ENCODE data around the gene CCDC17.

CCDC17 gene

DNA sequence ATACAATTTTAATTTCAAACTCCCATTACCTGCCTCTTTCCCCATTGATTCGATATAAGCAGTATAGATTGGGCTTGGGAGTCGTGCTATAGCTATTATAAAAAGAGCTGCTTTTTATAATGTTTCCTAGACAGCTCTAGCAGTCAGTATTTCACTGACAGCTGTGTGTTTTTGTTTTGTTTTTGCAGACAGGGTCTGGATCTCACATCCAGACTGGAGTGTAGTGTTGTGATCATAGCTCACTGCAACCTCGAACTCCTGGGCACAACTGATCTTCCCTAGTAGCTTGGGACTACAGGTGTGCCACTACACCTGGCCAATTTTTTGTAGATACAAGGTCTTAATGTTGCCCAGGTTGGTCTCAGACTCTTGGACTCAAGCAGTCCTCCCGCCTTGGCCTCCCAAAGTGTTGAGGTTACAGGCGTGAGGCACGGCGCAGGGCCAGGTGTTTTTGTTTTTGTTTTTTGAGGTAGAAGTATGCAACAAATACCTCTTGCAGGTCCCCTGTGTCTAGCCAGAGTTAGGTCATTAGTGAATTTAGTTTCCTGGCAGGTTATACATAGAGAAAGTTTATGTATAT, 38.3 kb downstream of the CCDC17 start:
- no peak for DNase-seq
- intact Hi-C loops (cut with DNase I), result no loop called here

DNA sequence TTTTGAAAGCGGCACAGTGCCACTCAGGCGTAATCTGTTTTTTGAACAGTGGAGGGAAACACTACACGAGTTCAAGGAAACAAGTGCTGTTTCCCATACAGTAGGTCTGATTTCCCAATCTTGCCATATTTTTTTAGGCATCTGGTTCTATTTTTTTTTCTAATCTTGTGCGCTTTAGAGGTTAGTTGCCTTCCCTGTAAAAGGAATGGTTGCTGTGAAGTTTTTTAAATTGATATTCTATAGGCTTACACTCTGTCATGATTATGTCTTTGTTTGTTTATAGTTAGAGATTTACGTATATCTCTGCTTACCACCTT, 38.8 kb downstream of the CCDC17 start:
- intact Hi-C loops (cut with DNase I), result no loop called here
- no peak for DNase-seq

DNA sequence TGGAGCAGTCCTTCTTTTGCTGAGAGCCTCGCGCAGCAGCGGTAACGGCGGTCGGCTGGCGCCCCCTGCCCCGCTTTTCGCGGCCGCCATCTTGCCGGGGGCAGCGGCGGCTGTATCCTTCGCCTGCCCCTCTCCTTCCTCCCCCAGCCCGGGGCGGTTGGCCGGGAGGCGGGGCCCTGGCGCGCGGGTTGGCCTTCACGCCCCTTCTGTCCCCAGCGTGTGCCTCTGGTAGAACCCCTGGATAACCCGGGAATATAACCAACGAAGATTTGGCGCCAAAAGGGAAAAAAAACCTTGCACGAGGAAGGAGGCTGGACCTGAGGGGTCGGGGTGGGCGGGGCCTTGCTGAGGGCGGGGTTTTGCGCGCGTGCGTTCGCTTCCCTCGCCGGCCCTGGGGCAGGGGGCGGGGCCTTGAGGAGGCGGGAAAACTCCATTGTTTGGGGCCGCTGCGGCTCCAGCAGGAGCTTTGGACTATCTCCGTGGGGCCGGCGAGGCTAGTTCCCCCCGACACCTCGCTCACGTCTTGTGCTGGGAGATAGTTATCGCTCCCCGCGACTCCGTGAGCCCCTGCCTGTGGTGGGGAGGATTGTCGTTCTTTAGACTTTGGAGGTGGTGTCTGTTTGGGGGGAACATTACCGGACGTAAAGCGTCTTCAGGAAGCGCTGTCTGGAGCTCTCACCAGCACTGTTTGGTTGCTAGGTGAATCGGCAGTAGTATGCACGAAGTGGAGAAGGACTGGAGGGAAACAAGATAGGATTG, 39.3 kb downstream of the CCDC17 start:
- DNase-seq, result peak; percentile 74 to 95 (median 90)
- intact Hi-C loops (cut with DNase I), result loop anchor here (5.0 kb wide), 1 partner anchor 103 kb away; the partner anchor contains the start of genes GPBP1L1 and TMEM69

DNA sequence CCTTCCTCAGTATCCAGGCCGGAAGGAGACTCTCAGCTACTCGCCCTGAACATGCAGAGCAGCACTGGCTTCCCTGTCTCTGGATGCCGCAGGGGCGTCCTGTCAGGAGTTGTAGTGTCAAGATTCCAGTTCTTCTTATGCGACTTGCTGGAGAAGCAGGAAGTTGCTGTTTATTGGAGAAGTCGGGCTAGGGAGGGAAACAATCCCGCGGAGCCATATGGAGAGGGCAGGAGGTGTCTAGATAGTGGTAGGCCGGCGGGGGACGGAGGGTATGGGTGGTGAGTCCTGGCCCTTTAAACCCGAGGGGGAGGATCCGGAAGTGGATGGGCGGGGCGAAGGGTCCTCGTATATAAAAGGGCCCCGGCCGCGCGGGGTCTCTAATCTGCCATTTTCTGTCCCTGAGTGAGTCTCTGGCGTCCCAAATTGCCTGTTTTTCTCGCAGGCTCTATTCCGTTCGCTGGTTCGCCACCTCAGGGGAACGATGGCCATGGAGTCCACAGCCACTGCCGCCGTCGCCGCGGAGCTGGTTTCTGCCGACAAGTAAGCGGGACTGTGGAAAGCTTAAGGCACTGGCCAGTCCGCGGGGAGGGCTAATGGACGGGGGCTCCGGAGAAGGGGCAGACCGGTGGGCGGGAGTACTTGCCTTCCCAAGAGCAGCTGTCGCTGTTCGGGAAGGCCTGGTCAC, 40.0 kb downstream of the CCDC17 start, which contains the start of gene NASP:
Gene NASP, plus strand, starts transcription at position 376 of the 685 bp plus-strand sequence. Its CDS starts 106 bp downstream, at position 482.
- intact Hi-C loops (cut with DNase I), result loop anchor here (5.0 kb wide), 1 partner anchor 103 kb away; the partner anchor contains the start of genes GPBP1L1 and TMEM69
- DNase-seq, result peak; percentile 87 to 97 (median 92)

DNA sequence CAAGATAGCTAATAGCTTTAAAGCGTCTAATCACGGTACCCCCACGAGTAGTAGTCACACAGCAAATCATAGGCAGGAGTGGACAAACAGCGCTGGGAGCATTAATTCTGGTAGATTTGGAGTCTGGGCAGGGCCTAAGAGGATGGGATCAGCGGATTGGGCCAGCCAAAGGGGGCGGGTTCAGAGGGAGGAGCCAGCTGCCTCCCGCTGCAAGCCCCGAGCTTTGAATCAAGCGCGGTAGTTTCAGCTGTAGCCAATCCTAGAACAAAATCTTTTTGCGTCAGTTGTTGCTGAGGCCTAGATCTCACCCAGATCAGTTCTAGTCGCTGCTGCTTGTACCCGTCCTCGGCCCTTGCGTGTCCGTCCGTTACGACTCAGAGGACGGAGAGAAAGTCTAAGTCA, 40.6 kb downstream of the CCDC17 start:
- intact Hi-C loops (cut with DNase I), result loop anchor here (5.0 kb wide), 1 partner anchor 104 kb away; the partner anchor contains the start of genes GPBP1L1 and TMEM69
- DNase-seq, result peak; percentile 84 to 99 (median 97)

DNA sequence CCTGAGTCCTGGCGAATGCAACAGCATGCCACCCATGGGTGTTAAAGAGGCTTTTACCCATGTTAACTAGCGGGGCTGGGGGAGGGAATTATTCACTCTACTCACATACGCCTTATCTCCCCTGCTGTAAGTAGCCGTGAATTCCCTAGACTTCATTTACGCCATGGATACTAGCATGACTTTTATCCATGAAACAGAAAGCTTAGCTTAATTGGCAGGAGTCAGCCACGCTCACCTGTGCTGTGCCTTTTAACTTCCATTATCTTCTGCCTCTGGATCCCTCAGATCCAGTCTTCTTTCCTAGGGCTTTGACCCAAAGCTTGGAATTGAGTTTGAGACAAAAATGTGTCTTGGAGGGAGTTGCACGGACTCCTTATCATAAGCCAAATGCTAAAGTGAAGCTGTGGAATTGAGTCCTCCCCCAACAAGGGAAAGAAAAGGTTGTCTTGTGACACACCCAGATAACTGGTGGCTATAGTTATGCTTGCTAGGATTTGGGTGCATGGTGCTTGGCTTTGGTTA, 49.7 kb downstream of the CCDC17 start:
- DNase-seq, result no peak
- intact Hi-C loops (cut with DNase I), result loop anchor here (5.0 to 10.0 kb wide), 2 partner anchors 57 to 229 kb away; partner anchors contain the start of genes MUTYH and TOE1

DNA sequence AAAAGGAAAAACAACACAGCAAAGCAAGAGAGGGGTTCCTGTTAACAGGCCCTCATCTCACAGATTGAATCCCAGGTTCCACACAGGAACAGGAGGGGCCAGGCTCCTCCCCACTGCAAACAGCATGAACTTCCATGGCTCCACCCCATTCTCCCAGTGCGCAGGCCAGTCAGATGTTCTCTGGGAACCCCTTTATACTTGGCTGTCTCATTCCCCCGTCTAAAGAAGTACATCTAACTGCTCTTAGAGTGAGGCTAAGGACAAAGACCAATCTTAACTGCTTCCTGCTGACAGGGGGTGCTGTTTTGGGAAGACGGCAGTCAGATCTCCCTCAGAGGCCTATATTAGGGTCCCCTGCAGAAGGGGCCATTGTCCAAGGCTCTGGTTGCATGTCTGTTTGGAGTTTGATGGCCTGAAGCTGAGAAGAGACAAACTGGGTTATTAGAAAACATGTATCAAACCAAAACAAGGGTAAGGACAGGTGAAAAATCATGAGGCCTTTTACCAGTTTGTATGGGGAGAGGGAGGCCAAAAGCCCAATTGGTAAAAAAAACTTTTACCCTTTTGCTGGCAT, 50.5 kb downstream of the CCDC17 start:
- intact Hi-C loops (cut with DNase I), result loop anchor here (5.0 to 10.0 kb wide), 2 partner anchors 56 to 229 kb away; partner anchors contain the start of genes MUTYH and TOE1
- DNase-seq, result no peak

DNA sequence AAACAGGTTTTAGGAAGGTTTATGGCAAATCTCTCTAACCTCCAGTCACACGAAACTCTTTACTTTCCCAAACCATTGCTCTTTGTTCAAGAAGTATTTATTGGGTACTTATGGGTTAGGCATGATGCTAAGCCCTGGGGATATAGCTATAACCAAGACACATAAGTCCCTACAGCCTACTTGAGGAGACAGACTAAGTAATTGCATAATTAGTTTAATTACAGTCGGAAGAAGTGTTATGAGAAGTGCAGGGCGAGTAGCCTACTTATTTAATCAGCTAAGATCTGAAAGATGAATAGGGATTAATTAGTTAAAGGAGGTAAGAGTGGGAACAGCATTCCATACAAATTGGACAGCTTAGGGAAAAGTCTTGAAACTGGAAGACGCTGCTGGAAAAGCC, 53.2 kb downstream of the CCDC17 start:
- intact Hi-C loops (cut with DNase I), result loop anchor here (5.0 to 10.0 kb wide), 2 partner anchors 53 to 226 kb away; partner anchors contain the start of genes MUTYH and TOE1
- DNase-seq, result no peak
